ENCODE data around the gene ARHGAP42.

DNA sequence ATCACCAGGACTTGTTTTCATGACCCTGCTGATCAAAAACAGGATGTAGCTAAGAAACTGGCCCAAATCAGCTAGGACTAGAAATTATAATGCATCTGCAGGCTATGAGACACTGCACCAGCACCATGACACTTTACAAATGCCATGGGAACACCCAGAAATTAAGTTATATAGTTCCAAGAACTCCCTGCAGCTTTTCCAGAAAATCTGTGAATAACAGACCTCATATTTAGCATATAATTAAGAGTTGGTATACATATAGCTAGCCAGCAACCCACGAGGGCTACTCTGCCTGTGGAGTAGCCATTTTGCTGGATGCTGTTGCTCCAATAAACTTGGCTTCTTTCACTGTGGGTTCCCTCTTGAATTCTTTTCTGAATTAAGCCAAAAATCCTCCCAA is 341.6 kb downstream of the ARHGAP42 start:
- TF ChIP-seq, protein P1, sequence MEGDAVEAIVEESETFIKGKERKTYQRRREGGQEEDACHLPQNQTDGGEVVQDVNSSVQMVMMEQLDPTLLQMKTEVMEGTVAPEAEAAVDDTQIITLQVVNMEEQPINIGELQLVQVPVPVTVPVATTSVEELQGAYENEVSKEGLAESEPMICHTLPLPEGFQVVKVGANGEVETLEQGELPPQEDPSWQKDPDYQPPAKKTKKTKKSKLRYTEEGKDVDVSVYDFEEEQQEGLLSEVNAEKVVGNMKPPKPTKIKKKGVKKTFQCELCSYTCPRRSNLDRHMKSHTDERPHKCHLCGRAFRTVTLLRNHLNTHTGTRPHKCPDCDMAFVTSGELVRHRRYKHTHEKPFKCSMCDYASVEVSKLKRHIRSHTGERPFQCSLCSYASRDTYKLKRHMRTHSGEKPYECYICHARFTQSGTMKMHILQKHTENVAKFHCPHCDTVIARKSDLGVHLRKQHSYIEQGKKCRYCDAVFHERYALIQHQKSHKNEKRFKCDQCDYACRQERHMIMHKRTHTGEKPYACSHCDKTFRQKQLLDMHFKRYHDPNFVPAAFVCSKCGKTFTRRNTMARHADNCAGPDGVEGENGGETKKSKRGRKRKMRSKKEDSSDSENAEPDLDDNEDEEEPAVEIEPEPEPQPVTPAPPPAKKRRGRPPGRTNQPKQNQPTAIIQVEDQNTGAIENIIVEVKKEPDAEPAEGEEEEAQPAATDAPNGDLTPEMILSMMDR (IDR thresholded peaks at IDR 0.05), result no peak
- no peak for TF ChIP-seq POLR2A (IDR thresholded peaks at IDR 0.05)

All from ovary (tissue), 3 donors.